Mucosa of rectum (tissue), 2 donors: ENCODE results near the gene ARHGAP10.
A peak's percentile ranks its signal among the peaks of the same experiment; 100 is the strongest.

Experiments used
- H3K27ac ChIP-seq, 2 donors: one replicate each; pipeline ENCODE4 v1.7.0; 2013; ENCODE audit warnings: inconsistent platforms in 2 of 2, low read depth in 2 of 2, low read length in 2 of 2
- H3K27me3 ChIP-seq, 2 donors: one replicate each; pipeline ENCODE4 v1.7.0; 2013; ENCODE audit warnings: low read length in 2 of 2; ENCODE audit not compliant: control insufficient read depth in 2 of 2, insufficient read depth in 2 of 2
- H3K36me3 ChIP-seq, 2 donors: one replicate each; pipeline ENCODE4 v1.7.0; 2013; ENCODE audit warnings: low read length in 2 of 2; ENCODE audit not compliant: control insufficient read depth in 2 of 2, insufficient read depth in 2 of 2
- H3K4me1 ChIP-seq, 2 donors: one replicate each; pipeline ENCODE4 v1.7.0; 2013; ENCODE audit warnings: low read length in 2 of 2, mild to moderate bottlenecking in 1 of 2; ENCODE audit not compliant: control insufficient read depth in 2 of 2, insufficient read depth in 2 of 2
- H3K4me3 ChIP-seq, 2 donors: one replicate each; pipeline ENCODE4 v1.7.0; 2013; ENCODE audit warnings: low read length in 2 of 2
- H3K9ac ChIP-seq, 2 donors: one replicate each; pipeline ENCODE4 v1.7.0; 2013; ENCODE audit warnings: low read length in 2 of 2, low read depth in 1 of 2, mild to moderate bottlenecking in 1 of 2
- H3K9me3 ChIP-seq, 2 donors: one replicate each; pipeline ENCODE4 v1.7.0; 2013; ENCODE audit warnings: low read length in 2 of 2; ENCODE audit not compliant: control insufficient read depth in 2 of 2
- donor health status: healthy.
- donor health status: Normal muscosa, but diverticular disease.

The ARHGAP10 gene

DNA sequence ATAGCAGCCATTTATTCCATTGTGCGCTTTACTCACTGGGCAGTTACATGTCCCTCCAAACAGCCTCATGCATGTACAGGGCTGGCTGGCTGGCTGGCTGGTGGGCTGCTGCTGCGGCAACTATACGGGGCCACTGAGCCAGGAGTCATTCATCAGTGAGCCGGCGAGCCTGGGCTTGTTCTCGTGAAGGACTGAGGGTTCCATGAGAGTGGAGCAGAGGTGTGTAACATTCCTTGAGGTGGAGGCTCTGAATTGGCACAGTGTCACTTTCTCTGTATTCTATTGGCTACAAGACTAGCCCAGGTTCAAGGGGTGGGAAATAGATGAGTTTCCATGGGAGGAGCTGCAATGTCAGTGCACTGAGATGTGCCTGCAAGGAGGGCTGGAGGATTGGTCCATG lies 89.1 kb downstream of the ARHGAP10 start:
- H3K4me3 ChIP-seq, result no peak overlapping the region
- H3K9me3 ChIP-seq, result no peaks in the 10 kb centered on the region
- no peaks in the 10 kb centered on the region for H3K27me3 ChIP-seq
- H3K9ac ChIP-seq, result no peak overlapping the region
- peaks cover 0 to 5% of the 10 kb centered on the region in 2 donors for H3K4me1 ChIP-seq
- no peak overlapping the region for H3K27ac ChIP-seq
- no peaks in the 10 kb centered on the region for H3K36me3 ChIP-seq

DNA sequence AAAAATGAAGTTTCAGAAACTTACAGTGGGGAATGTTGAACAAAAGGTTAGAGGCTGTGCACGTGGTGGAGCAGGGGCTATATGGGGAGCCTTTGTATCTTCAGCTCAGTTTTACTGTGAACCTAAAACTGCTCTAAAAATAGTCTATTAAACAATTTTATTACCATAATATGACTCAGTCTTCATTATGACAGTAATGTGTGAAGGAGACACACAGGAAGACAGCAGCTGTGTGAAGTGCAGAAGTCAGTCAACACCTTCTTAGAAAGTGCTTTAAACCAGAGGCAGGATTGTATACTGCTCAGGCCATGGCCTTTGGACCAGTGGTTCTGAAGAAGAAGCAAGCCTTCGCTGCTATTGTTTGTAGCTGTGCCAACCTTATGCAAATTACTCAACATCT lies 89.7 kb downstream of the ARHGAP10 start:
- no peak overlapping the region for H3K27ac ChIP-seq
- no peaks in the 10 kb centered on the region for H3K36me3 ChIP-seq
- peaks cover 0 to under 1% of the 10 kb centered on the region in 2 donors for H3K4me1 ChIP-seq
- no peak overlapping the region for H3K4me3 ChIP-seq
- H3K9me3 ChIP-seq, result no peaks in the 10 kb centered on the region
- no peak overlapping the region for H3K9ac ChIP-seq
- H3K27me3 ChIP-seq, result no peaks in the 10 kb centered on the region

DNA sequence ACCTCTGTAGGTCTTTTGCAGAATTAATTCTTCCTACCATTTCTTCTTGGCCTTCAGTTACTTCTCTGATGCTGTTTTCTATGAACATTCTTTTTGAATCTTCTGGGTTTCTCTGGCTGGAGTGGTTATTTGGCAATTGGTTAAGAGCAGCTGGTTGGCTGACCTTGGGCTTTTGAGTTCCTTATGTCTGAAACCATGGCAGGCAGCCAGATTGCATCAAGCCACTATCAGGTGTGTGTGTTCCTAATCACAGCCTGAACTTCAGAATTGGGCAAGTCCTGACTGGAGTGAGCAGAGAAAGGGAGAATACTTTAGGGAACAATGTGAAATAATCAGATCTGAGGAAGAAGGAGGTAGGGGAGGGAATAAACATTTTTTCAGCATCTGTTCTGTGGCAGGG lies 90.2 kb downstream of the ARHGAP10 start:
- Histone ChIP-seq H3K27me3 (no peaks in the 10 kb centered on the region), H3K4me3 (no peak overlapping the region), H3K9ac (no peak overlapping the region), H3K27ac (peak overlapping the region in 1 of 2 donors; percentile 0), H3K9me3 (no peaks in the 10 kb centered on the region), H3K36me3 (no peaks in the 10 kb centered on the region), H3K4me1 (no peaks in the 10 kb centered on the region)

DNA sequence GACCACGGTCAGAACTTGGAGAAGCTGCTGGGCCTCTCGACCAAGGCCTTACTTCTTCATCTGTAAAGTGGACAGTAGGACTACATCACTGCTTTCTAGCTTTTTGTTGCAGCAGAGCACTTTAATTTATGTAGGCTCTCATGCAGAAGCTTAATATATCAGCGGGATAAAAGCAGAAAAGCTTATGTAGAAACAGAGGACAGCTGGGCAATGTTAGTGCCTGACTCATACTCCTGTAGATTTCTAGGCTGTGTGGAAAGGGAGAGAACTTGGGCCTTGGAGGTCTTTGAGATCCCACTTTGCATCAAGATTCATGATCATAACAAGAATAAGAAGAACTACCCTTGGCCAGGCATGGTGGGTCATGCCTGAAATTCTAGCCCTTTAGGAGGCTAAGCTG lies 91.2 kb downstream of the ARHGAP10 start:
- H3K4me1 ChIP-seq, result no peaks in the 10 kb centered on the region
- no peak overlapping the region for H3K4me3 ChIP-seq
- no peak overlapping the region for H3K27ac ChIP-seq
- no peaks in the 10 kb centered on the region for H3K27me3 ChIP-seq
- H3K9ac ChIP-seq, result no peak overlapping the region
- no peaks in the 10 kb centered on the region for H3K9me3 ChIP-seq
- H3K36me3 ChIP-seq, result no peaks in the 10 kb centered on the region

DNA sequence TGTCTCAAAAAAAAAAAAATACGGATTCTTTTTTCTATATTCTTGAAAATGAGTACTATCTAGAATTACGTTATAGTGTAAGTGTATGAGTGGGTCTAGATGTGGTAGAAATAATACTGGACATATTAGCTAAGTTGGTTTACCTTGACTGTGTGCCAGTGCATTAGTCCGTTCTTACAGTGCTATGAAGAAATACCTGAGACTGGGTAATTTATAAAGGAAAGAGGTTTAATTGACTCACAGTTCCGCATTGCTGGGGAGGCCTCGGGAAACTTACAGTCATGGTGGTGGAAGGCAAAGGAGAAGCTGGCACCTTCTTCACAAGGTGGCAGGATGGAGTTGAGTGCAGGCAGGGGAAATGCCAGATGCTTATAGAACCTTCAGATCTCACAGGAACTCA lies 92.4 kb downstream of the ARHGAP10 start:
- Histone ChIP-seq H3K27me3 (no peaks in the 10 kb centered on the region), H3K9me3 (no peaks in the 10 kb centered on the region), H3K4me3 (no peak overlapping the region), H3K4me1 (no peaks in the 10 kb centered on the region), H3K36me3 (no peaks in the 10 kb centered on the region), H3K27ac (no peak overlapping the region), H3K9ac (no peak overlapping the region)

DNA sequence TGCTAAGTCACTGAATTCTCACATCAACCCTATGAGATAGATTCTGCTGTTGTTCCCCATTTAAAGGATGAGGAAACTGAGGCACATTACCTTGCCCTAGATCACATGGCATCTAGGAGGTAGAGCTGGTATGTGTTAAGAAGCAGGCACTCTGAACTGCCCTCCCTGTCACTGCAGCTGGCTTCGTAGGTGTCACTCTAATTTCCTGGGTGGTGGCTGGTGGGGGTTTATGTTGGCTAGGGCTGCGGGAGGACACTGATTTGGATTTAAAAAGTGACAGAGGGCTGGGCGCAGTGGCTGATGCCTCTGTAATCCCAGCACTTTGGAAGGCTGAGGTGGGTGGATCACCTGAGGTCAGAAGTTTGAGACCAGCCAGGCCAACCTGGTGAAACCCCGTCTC lies 93.0 kb downstream of the ARHGAP10 start:
- Histone ChIP-seq H3K4me1 (peaks cover 0 to 3% of the 10 kb centered on the region in 2 donors), H3K36me3 (no peaks in the 10 kb centered on the region), H3K27ac (no peak overlapping the region), H3K9me3 (no peaks in the 10 kb centered on the region), H3K9ac (no peak overlapping the region), H3K27me3 (no peaks in the 10 kb centered on the region), H3K4me3 (no peak overlapping the region)

DNA sequence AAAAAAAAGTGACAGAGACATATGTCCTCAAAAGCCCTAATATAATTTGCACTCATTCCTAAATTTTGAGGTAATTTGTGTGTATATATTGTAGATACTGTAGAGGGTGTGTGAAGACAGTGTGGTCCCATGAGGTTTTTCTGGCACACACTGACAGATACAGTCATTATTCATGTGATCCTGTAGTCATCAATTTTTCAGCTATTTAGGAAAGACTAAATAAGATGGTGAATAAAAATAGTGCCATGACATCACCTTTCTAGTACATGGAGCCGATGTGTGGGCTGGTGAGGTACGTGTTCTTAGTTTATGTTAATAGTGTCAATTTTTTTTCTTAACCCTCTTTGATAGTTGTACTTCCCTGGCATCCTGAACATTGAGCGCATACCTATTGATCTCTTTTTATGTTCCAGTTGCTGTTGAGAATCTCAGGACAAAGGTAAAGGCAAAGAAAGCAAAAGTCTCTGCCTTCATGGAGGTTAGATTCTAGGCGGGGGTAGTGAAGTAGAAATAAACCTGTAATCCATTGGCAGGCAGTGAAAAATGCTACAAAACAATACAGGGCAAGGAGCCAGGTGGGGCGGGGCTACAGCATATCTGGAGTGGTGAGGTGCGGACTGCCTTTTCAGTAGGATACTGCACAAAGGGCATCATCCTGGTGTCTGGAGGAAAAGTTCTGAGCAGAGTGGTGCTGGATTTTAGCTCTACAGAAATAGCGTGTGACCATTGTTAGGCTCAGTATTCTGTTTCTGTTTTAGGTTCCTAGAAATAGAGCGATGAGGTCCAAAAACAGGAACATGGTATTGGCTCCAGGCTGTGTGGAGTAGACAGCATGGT lies 93.8 kb downstream of the ARHGAP10 start:
- peaks cover 0 to 3% of the 10 kb centered on the region in 2 donors for H3K4me1 ChIP-seq

DNA sequence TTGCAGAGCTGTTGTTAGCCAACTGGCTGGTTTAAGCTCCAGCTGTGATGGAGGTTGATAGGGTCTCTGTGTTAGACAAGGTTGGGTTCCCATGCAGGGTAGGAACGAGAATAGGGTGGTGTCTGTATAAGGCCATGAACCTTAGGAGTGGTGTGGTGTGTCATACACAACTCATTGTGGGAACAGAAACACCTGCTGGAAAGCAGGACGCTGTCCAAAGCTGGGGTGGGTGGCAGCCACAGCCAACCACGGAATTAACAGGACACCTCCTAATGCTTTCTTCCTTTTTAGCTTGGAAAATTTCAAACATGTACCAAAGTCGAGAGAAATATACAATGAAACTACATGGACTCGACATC lies 94.4 kb downstream of the ARHGAP10 start:
- peaks cover 0 to 3% of the 10 kb centered on the region in 2 donors for H3K4me1 ChIP-seq
- no peaks in the 10 kb centered on the region for H3K27me3 ChIP-seq
- H3K4me3 ChIP-seq, result no peak overlapping the region
- H3K36me3 ChIP-seq, result no peaks in the 10 kb centered on the region
- H3K9ac ChIP-seq, result no peak overlapping the region
- no peaks in the 10 kb centered on the region for H3K9me3 ChIP-seq
- no peak overlapping the region for H3K27ac ChIP-seq

More for the DNA sequence above, 93.8 kb downstream of the ARHGAP10 start:
- Histone ChIP-seq H3K4me3 (no peak overlapping the region), H3K36me3 (no peaks in the 10 kb centered on the region), H3K27me3 (no peaks in the 10 kb centered on the region), H3K9ac (no peak overlapping the region), H3K9me3 (no peaks in the 10 kb centered on the region), H3K27ac (no peak overlapping the region)

DNA sequence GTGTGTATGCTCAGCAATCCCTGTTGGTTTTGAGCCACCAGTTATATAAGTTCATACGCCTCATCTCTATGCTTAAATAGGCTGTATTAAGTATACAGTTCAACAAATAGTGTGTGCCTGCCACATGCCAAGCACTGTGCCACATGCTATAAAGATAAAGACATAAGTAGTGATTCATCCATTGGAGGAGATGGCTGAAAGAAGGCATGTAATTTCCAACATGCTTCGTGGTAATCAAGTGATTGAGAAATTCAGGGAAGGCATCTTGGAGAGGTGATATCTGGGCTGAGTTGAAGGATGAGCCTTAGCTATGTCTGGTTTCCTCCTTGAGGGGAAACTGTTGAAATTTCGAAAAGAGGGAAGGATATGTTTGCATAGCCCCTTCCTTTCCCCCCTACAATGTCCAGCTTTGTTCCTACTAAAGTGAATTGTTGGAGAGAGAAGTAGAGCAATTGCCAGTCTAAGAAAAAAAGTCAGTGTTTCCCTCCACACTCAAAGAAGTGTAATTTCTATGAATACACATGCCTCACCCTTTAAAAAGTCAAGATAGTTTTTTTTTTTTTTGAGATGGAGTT lies 96.5 kb downstream of the ARHGAP10 start:
- Histone ChIP-seq H3K4me1 (peaks cover 0 to 9% of the 10 kb centered on the region in 2 donors), H3K27ac (peak overlapping the region; percentile 4 to 34)

DNA sequence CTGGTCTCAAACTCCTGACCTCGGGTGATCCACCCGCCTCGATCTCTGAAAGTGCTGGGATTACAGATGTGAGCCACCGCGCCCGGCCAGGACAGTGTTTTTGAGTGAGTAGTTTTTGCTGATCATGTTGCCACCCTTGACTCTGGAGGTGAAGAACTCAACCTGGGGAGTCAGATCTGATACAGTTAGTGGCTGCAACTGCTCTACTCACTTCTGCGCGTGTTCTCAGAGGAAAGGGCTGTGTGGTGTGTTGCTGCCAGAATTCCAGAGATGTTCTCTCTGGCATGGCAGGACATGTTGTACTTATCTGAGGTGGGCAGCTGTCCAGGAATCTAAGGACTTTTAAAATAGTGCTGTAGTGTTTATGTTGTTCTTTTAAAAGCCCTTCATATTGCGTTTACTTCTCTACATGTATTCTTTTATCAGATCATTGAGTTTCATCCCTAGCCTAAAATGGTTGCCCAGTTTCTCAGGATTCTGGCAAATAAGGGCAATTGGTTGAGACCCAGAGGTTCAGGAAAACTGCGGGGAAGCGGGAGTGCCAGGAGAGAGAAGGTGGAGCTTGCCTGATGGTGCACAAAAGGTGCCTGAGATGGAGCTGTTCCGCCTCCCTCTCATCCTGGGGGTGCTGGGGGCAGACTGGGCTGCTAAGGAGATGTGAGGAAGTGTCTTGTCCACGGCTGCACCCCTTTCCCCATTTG lies 97.7 kb downstream of the ARHGAP10 start:
- H3K27me3 ChIP-seq, result no peaks in the 10 kb centered on the region
- no peak overlapping the region for H3K4me3 ChIP-seq
- peak overlapping the region; percentile 58 to 77 for H3K27ac ChIP-seq
- peaks cover 0 to 9% of the 10 kb centered on the region in 2 donors for H3K4me1 ChIP-seq
- no peaks in the 10 kb centered on the region for H3K36me3 ChIP-seq
- H3K9me3 ChIP-seq, result no peaks in the 10 kb centered on the region
- H3K9ac ChIP-seq, result no peak overlapping the region

More for the DNA sequence above, 96.5 kb downstream of the ARHGAP10 start:
- no peak overlapping the region for H3K4me3 ChIP-seq
- no peaks in the 10 kb centered on the region for H3K27me3 ChIP-seq
- H3K9ac ChIP-seq, result no peak overlapping the region
- H3K36me3 ChIP-seq, result no peaks in the 10 kb centered on the region
- H3K9me3 ChIP-seq, result no peaks in the 10 kb centered on the region
